Activated naive CD4-positive, alpha-beta T cell treated with anti-CD3 and anti-CD28 coated beads, Interleukin-2, amount 50 U/mL, for 24 hours (primary cell): ENCODE data around the gene SAMD4B.
"Not testable (repeated sequence)": the region's sequence is repeated elsewhere in the genome, so short reads cannot be mapped to it uniquely, and the experiment has no call there.

Experiments used
- H3K27ac Mint-ChIP-seq: one replicate; pipeline ENCODE4 v1.8.0; 2021; ENCODE audit warnings: mild to moderate bottlenecking, mixed read lengths
- H3K27me3 Mint-ChIP-seq: one replicate; pipeline ENCODE4 v1.8.0; 2021; ENCODE audit warnings: mixed read lengths
- H3K36me3 Mint-ChIP-seq: one replicate; pipeline ENCODE4 v1.8.0; 2021; ENCODE audit warnings: mixed read lengths
- H3K4me1 Mint-ChIP-seq: one replicate; pipeline ENCODE4 v1.8.0; 2021; ENCODE audit warnings: mixed read lengths
- H3K4me3 Mint-ChIP-seq: one replicate; pipeline ENCODE4 v1.8.0; 2021; ENCODE audit warnings: mild to moderate bottlenecking, mixed read lengths
- H3K9me3 Mint-ChIP-seq: one replicate; pipeline ENCODE4 v1.8.0; 2021; ENCODE audit warnings: mixed read lengths

The SAMD4B gene

DNA sequence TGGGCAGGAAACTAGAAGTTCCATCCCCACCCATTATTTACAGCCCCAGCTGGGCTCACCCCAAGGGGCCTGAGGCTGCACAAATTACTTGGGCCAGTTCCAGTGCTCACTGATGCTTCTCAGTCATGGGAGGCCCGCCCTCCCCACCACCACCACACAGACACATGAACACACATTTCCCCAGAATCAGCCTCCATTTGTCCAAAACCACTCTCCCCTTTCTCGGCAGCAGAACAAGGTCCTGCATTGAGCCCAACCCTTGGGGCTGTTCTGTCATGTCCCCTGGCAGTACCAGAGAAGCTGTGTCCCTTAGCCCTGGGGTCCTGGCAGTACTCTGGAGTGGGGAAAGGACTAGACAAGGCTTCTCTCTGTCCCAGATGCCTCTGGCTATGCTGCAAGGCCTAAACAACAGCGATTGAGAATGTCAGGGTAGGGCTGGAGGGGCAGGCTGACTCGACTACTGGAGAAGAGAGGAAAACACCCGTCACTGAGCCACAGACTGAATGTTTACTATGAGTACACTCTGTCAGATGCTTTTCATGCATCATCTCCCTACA, 21.8 kb downstream of the SAMD4B start:
- peaks cover 11% of the 10 kb centered on the region for H3K36me3 Mint-ChIP-seq
- H3K27ac Mint-ChIP-seq, result no peak overlapping the region
- H3K27me3 Mint-ChIP-seq, result no peaks in the 10 kb centered on the region
- no peak overlapping the region for H3K4me3 Mint-ChIP-seq
- no peaks in the 10 kb centered on the region for H3K4me1 Mint-ChIP-seq
- H3K9me3 Mint-ChIP-seq, result no peaks in the 10 kb centered on the region

DNA sequence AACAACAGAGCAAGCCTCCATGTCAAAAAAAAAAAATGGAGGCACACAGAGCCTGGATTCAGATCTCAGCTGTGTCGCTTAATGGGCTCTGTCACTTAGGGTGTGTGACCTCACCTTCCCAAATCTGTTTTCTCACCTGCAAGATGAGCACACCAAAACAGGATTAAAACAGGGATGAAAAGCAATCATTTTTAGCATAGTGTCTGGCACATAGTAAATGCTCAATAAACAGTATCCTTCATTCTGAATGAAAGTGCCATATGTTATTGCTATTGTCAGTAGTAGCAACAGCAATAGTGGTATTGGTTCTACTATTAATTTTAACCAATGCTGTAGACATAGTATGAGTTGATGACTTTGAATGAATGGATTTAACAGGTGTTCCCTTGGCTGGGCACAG, 23.3 kb downstream of the SAMD4B start:
- Mint-ChIP-seq H3K4me3 (no peak overlapping the region), H3K27me3 (no peaks in the 10 kb centered on the region), H3K27ac (no peak overlapping the region)

DNA sequence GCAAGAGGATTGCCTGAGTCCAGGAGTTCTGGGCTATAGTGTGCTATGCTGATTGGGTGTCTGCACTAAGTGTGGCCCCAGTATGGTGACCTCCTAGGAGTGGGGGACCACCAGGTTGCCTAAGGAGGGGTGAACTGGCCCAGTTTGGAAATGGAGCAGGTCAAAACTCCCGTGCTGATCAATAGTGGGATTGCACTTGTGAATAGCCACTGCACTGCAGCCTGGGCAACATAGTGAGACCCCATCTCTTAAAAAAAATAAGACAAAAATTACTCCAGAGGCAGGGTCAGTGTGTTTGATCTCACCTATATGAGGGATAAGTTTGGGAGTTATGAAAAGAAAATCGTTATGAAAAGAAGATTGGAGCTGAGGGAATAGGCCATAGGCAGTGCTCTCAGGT, 27.0 kb downstream of the SAMD4B start:
- Mint-ChIP-seq H3K27me3 (no peaks in the 10 kb centered on the region), H3K27ac (no peak overlapping the region), H3K4me1 (no peaks in the 10 kb centered on the region), H3K4me3 (no peak overlapping the region), H3K9me3 (no peaks in the 10 kb centered on the region), H3K36me3 (peaks cover 10% of the 10 kb centered on the region)

More for the DNA sequence above, 23.3 kb downstream of the SAMD4B start:
- H3K36me3 Mint-ChIP-seq, result peaks cover 8% of the 10 kb centered on the region
- H3K9me3 Mint-ChIP-seq, result no peaks in the 10 kb centered on the region
- H3K4me1 Mint-ChIP-seq, result no peaks in the 10 kb centered on the region

DNA sequence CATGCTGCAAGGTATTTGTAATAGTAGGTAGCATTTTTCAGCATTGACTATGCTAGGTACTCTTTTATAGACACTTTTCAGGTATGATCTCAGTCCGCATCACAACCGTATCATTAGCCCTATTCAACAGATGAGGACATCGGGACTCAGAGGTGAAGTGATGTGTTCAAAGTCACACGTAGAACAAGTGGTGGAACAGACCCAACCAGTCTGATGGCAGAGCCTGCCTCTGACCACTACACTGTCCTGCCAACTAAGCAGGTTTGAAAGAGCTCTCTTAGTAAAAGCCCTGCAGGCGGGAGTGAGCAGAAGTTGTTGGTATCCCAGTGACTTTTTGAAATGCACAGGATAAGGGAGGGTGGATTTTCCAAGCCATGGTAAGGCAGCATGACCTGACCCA, 28.5 kb downstream of the SAMD4B start:
- H3K4me1 Mint-ChIP-seq, result no peaks in the 10 kb centered on the region
- H3K9me3 Mint-ChIP-seq, result no peaks in the 10 kb centered on the region
- H3K4me3 Mint-ChIP-seq, result no peak overlapping the region
- no peaks in the 10 kb centered on the region for H3K27me3 Mint-ChIP-seq
- H3K36me3 Mint-ChIP-seq, result peaks cover 12% of the 10 kb centered on the region
- no peak overlapping the region for H3K27ac Mint-ChIP-seq

- Mint-ChIP-seq H3K9me3 (no peaks in the 10 kb centered on the region), H3K36me3 (peaks cover 15% of the 10 kb centered on the region), H3K27ac (peak overlapping the region; percentile 2), H3K4me3 (no peak overlapping the region), H3K27me3 (no peaks in the 10 kb centered on the region), H3K4me1 (no peaks in the 10 kb centered on the region)
Measured at GRCh38 chr19:39372047-39372802, 30.0 kb downstream of the SAMD4B start.

GRCh38 chr19:39372941-39373340, 30.7 kb downstream of the SAMD4B start:
- Mint-ChIP-seq H3K4me3 (no peak overlapping the region), H3K27ac (no peak overlapping the region), H3K4me1 (no peaks in the 10 kb centered on the region), H3K27me3 (no peaks in the 10 kb centered on the region), H3K36me3 (peaks cover 15% of the 10 kb centered on the region), H3K9me3 (no peaks in the 10 kb centered on the region)

DNA sequence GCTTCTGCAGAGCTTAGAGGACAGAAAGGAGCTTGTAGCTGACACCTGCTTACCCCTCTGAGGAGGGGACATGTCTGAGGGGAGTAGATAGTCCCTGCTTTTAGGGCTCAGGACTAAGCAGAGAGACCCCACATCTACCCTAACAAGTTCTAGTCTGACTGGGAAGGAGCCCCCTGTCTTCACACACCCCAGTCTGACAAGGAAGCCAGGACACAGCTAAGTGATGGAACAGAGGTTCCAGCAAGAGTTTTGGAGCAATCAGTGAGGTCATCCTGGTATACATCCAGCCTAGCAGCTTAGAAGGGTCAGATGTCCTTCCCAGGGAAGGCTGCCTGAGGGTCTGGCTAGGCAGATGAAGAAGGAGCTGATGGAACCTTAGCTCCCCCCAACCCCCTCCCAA, 33.7 kb downstream of the SAMD4B start:
- Mint-ChIP-seq H3K36me3 (peaks cover 17% of the 10 kb centered on the region), H3K4me3 (no peak overlapping the region), H3K27me3 (no peaks in the 10 kb centered on the region), H3K9me3 (no peaks in the 10 kb centered on the region), H3K27ac (no peak overlapping the region), H3K4me1 (no peaks in the 10 kb centered on the region)

DNA sequence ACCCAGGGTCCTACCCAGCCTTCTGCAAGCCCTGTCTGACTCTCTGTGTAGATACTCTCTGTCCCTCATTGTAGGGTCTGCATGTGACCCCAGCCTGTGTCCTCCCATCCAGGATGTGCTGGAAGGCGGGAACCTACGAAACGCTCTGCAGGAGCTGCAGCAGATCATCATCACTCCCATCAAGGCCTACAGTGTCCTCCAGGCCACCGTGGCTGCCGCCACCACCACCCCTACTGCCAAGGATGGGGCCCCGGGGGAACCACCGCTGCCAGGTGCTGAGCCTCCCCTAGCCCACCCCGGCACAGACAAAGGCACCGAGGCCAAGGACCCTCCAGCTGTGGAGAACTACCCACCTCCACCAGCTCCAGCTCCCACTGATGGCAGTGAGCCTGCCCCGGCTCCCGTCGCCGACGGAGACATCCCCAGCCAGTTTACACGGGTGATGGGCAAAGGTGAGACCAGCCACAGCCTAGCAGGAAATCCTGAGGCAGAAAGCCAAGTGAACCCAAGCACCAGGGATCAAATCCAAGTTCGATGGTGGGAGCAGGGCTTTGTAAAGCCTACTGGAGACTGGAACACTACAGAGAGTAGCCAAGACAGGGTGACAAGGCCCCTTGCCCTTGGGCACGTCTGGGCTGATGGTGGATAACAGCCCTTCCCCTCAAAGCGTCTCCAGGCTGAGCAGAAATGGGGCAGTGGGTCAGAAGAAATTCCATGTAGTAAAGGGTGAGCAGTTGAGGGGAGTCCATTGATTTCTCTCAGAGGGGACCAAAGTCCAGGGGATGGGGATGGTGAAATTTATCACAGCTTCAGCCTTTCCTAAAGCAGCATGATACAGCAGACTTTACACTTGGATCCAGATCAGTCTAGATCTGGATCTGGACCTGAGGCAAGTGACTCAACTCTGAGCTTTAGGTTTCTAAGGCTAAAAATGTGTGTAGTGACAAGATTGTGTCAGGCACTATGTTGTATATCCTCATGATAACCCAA, 35.4 kb downstream of the SAMD4B start:
- H3K27ac Mint-ChIP-seq, result no peak overlapping the region
- no peak overlapping the region for H3K4me3 Mint-ChIP-seq
- H3K9me3 Mint-ChIP-seq, result no peaks in the 10 kb centered on the region
- peaks cover 20% of the 10 kb centered on the region for H3K36me3 Mint-ChIP-seq
- H3K4me1 Mint-ChIP-seq, result no peaks in the 10 kb centered on the region
- no peaks in the 10 kb centered on the region for H3K27me3 Mint-ChIP-seq

- not testable (repeated sequence) for H3K27me3 Mint-ChIP-seq, H3K27ac Mint-ChIP-seq, H3K4me1 Mint-ChIP-seq, H3K9me3 Mint-ChIP-seq, H3K4me3 Mint-ChIP-seq
- H3K36me3 Mint-ChIP-seq, result peaks cover 20% of the 10 kb centered on the region
Measured at GRCh38 chr19:39379366-39379765, 37.1 kb downstream of the SAMD4B start.

GRCh38 chr19:39379865-39380396, 37.7 kb downstream of the SAMD4B start:
- Mint-ChIP-seq H3K27ac (no peak overlapping the region), H3K36me3 (peaks cover 18% of the 10 kb centered on the region)

GRCh38 chr19:39380521-39381502, 38.6 kb downstream of the SAMD4B start:
- Mint-ChIP-seq H3K36me3 (peaks cover 19% of the 10 kb centered on the region), H3K27me3 (no peaks in the 10 kb centered on the region), H3K4me3 (no peak overlapping the region), H3K4me1 (no peaks in the 10 kb centered on the region), H3K9me3 (no peaks in the 10 kb centered on the region), H3K27ac (peak overlapping the region; percentile 59)

More at GRCh38 chr19:39379865-39380396, 37.7 kb downstream of the SAMD4B start:
- no peaks in the 10 kb centered on the region for H3K9me3 Mint-ChIP-seq
- no peaks in the 10 kb centered on the region for H3K4me1 Mint-ChIP-seq
- no peak overlapping the region for H3K4me3 Mint-ChIP-seq
- H3K27me3 Mint-ChIP-seq, result no peaks in the 10 kb centered on the region

- Mint-ChIP-seq H3K27me3 (no peaks in the 10 kb centered on the region), H3K36me3 (peaks cover 21% of the 10 kb centered on the region), H3K27ac (peak overlapping the region; percentile 12), H3K4me3 (no peak overlapping the region), H3K9me3 (no peaks in the 10 kb centered on the region), H3K4me1 (no peaks in the 10 kb centered on the region)
Measured at GRCh38 chr19:39381910-39382611, 39.8 kb downstream of the SAMD4B start.

GRCh38 chr19:39382991-39383828, 41.0 kb downstream of the SAMD4B start:
- Mint-ChIP-seq H3K27ac (no peak overlapping the region), H3K27me3 (no peaks in the 10 kb centered on the region), H3K36me3 (peaks cover 21% of the 10 kb centered on the region), H3K4me1 (peaks cover 1% of the 10 kb centered on the region), H3K4me3 (no peak overlapping the region), H3K9me3 (no peaks in the 10 kb centered on the region)
